ENCODE measurements around the gene SSTR5.

The SSTR5 gene

DNA sequence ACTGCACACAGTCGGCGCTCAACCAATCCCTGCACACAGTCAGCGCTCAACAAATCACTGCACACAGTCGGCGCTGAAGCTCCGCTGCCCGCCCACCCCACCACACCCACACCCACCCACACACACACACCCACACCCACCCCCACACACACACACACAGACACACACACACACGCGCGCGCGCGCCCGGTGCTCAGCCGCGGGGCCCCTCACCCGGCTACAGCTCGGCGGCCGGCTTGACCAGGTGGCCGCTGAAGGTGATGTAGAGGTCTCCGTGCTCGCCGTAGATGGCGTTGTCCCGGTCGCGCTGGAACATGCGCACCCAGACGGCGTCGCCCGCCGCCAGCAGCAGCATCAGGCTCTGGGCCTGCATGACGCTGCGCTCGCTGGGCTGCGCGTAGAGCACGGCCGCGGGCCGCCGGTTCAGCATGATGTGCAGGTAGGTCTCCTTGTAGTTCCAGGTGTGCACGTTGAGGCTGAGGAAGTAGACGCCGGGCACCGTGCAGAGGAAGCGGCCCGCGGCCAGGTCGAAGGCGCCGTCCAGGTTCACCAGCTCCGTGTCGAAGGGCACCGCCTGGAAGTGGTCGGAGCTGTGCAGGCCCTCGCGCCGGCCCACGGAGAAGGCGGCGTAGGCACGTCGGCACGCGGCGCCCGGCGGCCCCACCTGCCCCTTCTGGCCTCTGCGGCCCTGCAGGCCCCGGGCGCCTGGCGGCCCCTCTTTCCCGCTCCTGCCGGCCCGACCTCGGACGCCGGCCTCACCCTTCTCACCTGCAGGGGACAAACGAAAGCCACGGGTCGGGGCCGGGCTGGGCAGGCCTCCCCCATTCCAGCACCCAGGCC lies 21.0 kb downstream of the SSTR5 start:
- FAIRE-seq, result no peak

DNA sequence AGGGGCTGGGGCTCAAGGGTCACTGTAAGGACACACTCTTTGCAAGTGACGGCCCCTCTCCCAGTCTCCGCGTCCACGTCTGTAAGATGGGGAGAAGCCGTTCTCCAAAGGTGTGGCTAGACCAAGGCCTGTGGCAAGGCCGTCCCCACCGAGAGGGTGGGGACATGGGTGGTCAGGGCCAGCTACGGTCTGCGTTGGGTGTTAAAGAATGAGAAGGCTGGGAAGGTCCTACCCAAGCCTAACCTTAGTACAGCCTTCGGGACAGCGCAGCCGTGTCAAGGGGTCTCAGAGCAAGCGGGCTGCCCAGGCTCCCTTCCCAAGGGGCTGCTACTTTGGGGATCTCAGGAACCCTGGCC lies 21.6 kb downstream of the SSTR5 start:
- no peak for FAIRE-seq

DNA sequence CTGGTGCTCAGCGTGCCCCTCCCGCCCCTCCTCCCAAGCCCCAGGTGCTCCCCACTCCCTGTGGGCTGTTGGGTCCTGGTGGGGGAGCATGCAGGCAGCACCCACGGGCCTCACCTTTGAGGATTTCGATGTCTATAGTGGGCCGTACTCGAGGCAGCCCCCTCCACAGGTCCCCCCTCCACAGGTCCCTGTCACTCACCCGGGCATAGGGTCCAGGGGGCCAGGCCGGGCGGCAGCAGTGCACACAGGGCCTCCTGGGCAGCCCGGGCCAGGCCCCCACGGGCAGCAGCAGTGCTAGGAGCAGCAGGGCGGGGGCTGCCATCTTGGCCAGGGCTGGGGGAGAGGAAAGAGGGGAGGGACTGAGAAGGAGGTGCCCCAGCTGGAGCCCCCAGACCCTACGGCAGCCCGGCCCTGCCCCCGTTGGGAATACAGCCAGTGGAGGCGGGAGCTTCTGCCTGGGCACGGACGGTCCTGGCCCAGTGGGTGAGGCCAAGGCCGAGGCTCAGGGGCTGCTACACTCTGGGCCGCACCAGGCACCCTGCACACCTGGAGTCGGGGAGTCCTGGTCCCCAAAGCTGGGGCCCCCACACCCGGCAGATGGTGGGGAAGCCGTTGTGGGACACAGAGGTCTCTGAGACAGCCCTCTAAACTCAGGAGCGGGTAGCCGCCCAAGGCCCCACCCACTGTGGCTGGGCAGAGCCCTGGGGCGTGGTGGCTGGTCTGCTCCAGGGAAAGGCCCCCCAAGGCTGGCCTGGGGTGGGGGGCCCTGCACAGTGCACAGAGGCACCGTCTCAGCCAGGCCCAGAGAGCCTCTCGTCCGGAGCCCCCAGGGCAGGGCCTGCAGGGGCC lies 22.3 kb downstream of the SSTR5 start:
- no peak for FAIRE-seq

DNA sequence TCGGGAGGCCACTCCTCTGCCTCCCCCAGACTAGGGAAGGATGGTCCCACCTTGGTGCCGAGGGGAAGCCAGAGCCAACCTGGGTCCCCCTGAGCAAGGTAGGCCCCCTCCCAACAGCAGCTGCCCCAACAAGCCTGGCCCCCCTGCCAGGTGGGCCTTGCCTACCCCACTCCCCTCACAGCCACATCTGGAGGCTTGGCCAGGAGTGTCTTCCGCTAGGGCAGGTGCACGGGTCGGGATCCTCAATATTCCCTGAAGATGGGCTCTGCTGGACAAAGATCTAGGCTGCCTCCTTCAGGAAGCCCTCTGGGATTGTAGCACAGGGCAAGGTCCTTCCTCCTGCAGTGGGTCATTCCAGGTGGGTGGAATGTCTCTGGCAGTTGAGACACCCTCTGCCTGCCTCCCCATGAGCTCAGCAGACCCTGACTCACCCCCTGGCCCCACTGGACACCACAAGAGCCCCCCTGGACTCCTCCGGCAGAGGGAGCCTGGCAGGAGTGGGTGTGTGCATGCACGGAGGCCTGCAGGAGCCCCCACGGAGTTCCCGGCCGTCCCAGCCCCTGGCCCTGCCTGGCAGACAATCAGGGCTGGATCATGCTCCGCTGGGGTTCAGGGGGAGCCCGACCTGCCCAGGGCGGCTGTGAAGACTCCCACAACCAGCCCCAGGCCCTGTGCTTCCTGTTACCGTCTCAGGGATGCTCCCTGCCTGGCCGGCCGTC lies 23.1 kb downstream of the SSTR5 start:
- FAIRE-seq, result no peak

DNA sequence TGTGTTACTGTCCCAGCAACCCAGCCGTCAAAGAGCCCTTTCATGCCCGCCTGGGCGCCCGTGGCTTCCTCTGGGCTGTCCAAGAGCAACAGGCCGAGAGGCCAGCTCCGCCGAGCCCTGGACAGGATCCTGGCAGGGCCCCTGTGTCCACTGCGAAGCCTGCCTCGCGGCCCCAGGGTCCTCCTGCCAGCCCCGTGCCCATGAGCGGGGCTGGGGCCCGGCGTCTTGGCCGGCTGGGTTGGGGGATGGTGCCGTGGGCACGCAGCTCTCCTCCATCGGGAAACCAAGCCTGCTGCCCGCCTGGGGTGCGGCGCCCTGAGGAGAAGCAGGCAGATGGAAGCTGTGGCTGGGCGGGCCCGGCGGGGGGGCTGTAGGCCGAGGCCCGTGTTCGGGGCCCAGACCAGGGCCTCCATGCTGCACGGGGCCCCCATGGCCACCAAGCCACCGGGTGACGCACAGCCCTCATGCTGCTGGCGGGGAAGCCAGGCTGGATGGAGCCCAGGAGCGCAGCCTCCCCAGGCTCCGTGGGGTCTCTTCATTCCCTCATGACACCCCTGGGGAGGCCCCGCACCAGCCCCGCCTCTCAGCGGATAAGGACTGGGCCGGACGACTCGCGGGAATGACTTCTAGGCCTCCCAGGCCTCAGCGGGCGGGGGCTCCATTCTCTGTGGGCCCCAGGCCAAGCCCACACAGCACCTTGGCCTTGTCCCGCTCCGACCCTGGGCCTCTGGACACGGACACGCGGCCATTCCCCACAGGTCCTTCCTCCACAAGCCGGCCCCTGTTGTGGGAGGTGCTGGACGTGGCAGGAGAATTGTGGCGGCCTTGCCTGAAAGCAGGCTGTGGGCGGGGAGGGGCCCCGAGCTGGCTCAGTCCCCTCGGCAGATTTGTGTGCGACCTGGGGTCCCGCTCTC lies 23.9 kb downstream of the SSTR5 start, which contains the start of gene C1QTNF8:
Gene C1QTNF8 (minus strand): TSS at position 76 of the 914 bp plus-strand sequence. CDS start 1,322 bp downstream, outside the sequence.
- no peak for FAIRE-seq

DNA sequence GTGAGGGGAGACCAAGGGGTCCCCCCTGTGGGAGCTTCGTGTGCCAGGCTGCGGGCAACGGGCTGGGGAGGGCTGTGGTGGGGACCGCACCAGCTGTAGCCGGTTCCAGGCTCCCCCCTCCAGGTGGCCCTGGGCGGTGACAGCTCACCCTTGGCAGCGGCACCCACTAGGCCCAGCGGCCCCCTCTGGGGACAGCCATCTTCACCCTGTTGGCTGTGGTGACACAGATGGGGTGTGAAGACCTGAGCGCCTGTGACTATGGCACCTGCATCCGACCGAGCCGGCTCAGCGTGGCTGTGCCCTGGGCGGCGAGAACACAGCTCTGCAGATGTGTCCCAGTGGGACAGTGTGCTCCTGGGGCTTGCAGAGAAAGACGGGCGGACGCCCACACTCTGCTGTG lies 24.6 kb downstream of the SSTR5 start:
- FAIRE-seq, result no peak

GRCh38 chr16:1097800-1098199 lies 25.3 kb downstream of the SSTR5 start:
- FAIRE-seq, result no peak

DNA sequence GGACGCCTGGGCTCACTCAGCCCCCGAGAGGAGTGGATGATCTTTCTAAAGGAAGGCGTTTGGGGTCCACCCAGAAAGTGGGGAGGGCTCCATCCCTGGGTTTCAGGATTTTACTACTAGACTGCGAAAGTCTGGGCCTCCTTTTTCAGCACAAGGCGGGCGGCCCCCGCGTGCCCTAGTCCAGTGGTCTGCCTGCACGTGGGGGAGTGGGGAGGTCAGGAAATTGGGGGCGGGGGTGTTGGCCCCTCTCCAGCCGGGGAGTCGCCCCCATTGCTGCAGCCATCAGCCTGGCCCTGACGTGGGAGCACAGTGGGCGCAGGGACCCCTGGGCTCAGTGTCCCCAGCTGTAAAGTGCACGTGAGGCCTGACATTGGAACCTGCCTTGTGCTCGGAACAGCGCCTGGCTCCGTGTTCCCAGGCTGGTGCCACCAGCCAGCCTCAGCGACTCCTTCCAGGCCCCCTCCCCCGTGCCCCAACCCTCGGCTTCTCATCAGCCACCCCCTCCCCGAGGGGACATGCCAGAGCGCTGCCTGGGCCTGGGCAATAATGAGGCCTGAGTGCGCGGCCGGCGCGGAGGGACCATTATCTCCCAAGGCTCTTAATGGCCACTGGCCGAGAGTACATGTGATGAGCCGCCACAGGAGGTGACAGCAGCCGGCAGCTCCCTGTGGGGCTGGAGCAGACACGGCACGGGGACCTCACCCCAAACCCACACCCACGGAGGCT lies 25.9 kb downstream of the SSTR5 start:
- no peak for FAIRE-seq

GRCh38 chr16:1099189-1100083 lies 26.9 kb downstream of the SSTR5 start:
- FAIRE-seq, result no peak

GRCh38 chr16:1100084-1100800 lies 27.7 kb downstream of the SSTR5 start:
- FAIRE-seq, result no peak

GRCh38 chr16:1101133-1101532 lies 28.6 kb downstream of the SSTR5 start:
- FAIRE-seq, result no peak

DNA sequence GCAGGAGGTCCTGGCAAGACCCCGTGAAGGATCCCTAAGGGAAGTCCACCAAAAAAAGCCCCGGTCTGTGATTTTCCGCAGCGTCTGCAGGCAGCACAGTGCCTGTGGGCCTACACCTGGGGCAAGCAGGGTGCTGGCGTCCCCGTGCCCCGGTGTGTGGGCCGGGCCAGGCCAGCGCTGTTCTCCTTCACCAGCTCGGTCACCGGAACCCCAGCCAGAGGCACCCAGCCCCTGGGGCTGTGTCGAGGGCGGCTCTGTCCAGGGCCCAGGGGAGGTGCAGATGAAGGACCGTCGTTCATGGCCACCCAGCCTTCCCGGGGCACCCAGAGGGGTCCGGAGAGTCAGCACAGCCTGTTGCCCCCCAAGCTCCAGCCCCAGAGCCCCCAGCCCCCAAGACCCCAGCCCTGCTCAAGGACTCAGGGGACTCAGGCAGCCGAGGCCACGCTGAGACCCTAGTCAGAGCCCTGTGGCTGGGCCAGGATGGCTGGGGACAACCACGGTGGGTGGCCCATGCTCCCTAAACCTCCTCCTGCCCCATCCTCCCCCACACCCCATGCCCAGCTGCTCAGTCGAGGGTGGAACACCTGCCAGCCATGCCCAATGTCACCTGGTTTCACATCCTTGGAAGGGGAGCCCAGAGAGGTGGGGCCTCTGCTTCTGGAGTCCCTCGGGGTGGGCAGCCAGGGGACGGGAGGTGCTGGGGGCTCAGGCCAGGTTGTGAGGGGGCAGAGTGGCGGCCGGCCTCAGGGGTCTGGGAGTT lies 29.2 kb downstream of the SSTR5 start:
- FAIRE-seq, result no peak

DNA sequence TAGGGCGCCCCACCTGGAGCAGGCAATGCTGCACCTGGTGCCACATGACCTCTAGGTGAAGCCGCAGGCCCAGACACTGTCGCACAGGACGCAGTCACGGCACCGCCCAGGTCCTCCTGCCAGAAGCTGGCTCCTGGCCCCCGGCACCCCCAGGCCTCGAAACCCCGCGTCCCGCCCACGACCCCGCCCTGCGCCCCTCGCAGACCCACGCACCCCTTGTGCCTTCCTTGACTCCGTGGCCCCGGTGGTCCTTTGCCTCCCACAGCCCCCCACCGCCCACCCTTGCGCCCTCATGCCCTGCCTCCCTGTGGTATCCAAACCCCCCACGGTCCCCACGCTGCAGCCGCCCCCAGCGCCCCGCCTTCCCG lies 29.8 kb downstream of the SSTR5 start:
- FAIRE-seq, result no peak

- FAIRE-seq, result no peak
Measured at GRCh38 chr16:1102921-1103635, 30.5 kb downstream of the SSTR5 start.

- no peak for FAIRE-seq
Measured at GRCh38 chr16:1103636-1103980, 31.1 kb downstream of the SSTR5 start.

- no peak for FAIRE-seq
Measured at GRCh38 chr16:1105888-1106620, 33.5 kb downstream of the SSTR5 start.

- no peak for FAIRE-seq
Measured at GRCh38 chr16:1106659-1107058, 34.1 kb downstream of the SSTR5 start.

DNA sequence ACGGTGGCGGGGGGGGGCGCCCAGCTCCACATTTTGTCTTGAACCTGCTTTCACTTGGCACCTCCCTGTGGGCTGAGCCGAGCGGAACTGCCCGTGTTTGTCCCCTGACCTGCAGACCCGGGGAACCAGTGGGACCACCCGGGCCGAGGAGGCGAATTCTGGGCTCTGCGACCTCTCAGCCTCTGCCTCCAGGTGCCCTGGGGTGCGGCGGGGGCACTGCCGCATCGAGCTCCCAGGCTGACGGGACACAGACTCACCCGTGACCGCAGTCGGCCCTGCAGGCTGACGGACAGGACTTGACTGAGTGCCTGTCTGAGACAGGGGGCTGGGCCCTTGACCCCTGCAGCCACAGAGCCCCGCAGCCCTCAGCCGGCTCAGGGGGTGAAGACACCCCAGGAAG lies 34.6 kb downstream of the SSTR5 start:
- FAIRE-seq, result no peak
